GM12892 (cell line): Measurements from ENCODE around the gene MMP26. TPM values are rescaled to one million over a fixed set of nuclear protein-coding genes. Genes with fewer than 3 reads are reported as not detected.

ENCODE experiments used
- DNase-seq: peaks from one replicate; pipeline ENCODE4 v3.0.0; 2011; ENCODE audit not compliant: insufficient read length
- FAIRE-seq: peaks from 2 replicates; lab custom pipeline; 2011; peaks lifted over from hg19 to GRCh38; lab: Jason Lieb, UNC
- POLR2A ChIP-seq: IDR thresholded peaks from 2 replicates; pipeline ENCODE4 v1.6.1; 2011; ENCODE audit warnings: low read depth, low read length, control low read depth
- POLR2AphosphoS5 ChIP-seq: IDR thresholded peaks from 2 replicates; pipeline ENCODE4 v1.6.1; 2011; ENCODE audit warnings: low read depth, low read length, control low read depth
- TAF1 ChIP-seq: IDR thresholded peaks from 2 replicates; pipeline ENCODE4 v1.6.1; 2011; ENCODE audit warnings: low read depth, mild to moderate bottlenecking, control low read depth, low read length, borderline replicate concordance
- polyA plus RNA-seq: library from polyadenylated mRNA; unstranded; fragments of >200 nt; gene quantifications from one replicate; pipeline ENCODE4 v1.2.1, GENCODE V29; 2012; ENCODE audit warnings: missing spikeins, inconsistent platforms; ENCODE audit not compliant: missing spikeins

The MMP26 gene
- not detected for polyA plus RNA-seq

DNA sequence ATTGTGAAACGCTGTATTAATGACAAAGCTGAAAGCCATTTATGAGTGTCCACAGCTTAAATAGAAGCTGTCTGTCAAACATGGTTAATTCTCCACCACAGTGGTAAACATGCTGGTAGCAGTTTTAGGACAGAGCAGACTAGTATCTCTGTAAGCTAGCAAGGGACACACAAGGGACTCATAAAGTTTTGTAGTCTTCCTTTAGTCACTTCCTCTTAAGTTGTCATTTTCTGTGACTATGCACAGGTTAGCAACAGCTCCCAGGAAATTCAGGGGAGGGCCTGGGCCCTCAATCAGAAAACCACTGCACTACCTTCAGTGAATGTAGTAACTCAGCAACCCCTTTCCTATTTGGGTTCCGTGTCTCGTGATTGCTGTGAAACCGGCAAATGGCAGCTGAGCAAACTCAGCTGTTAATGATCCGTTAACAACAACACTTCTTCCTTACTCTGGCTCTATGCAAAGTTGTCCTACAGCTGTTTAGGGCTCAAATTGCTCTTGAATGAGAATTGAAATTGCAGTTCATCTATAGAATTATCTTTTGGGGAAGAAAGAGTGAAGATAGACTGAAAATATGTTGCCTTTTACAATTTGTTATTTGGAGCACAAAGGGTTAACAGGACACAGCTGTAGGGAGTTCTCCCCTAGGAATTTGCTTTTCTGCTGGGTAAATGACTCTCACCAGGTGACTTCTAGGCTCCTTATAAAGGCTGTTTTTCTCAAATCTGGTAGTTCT lies at the start of gene MMP26:
MMP26 (plus strand) TSS at position 731 of the 736 bp plus-strand sequence.
- FAIRE-seq (peak; percentile 85), DNase-seq (no peak)
- TF ChIP-seq TAF1, result no peak
- TF ChIP-seq POLR2A, result no peak
- TF ChIP-seq POLR2AphosphoS5, result no peak

DNA sequence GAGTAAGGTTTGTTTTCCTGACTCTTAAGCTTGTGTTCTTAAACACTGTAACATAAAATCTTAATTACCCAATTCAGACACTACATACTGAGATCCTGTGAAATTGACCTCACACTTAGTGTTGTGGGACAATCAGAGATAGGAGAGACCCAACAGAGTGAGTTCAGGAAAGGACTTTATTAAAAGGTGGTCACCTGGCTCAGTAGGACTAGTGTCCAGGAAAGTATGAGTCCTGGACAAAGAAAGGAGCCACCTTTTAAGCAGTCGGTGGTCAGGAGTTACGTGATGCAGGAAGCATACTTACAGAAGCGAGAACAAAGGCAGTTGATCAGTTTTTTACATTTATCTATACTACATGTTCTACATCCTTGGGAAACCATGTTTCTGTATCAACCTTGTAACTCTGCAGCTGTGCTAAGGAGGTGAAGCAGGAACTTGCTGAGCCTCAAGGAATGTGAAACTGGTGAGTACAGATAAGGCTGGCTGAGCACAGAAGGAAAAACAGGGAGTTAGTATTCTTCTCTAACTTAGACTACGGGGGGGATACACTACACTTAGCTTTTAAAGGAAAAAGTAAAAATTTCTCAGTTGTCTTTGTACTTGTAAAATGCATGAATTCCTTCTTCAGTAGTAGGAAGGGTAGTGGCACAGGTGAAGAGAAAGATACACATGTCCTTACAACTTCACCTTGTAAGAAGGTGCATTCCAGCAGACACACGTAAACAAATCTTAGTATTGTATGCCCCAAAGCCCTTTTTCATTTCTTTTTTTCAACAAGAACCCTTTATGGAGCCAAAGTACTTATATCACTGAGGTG lies 45.7 kb upstream of the MMP26 start:
- no peak for TF ChIP-seq TAF1
- TF ChIP-seq POLR2A, result no peak
- TF ChIP-seq POLR2AphosphoS5, result no peak

DNA sequence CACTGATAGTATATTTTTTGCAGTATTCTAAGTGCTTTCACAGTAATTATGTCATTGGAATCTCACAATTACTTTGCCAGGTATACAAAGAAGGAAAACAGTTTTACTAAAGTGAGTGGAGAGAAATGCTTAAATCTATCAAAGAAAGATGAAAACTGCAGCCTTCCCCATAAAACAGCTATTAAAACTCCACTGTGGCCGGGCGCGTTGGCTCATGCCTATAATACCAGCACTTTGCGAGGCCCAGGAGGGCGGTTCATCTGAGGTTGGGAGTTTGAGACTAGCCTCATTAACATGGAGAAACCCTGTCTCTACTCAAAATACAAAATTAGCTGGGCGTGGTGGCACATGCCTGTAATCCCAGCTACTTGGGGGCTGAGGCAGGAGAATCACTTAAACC lies 41.7 kb upstream of the MMP26 start:
- DNase-seq (no peak), FAIRE-seq (no peak)
- TF ChIP-seq TAF1 (no peak), POLR2AphosphoS5 (no peak), POLR2A (no peak)

More for the DNA sequence above, 45.7 kb upstream of the MMP26 start:
- DNase-seq, result no peak
- FAIRE-seq, result no peak

DNA sequence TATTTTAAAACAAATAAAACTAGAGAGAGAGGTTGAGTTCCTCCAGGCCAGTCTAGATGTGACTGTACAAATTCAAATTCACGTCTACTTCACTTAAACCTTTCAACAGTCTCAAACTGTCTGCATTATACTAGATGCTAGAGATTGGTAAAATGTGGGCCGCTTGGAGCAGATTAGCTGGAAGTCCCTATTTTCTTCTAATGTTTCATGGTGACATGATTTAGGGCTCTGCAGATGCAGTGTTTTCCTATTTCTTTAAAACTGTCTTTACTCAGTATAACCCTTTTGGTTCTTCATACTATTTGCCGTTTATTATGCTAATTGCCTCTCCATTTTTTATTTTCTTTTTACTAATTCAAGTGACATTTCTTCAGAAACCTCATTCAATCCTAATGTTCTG lies 40.4 kb upstream of the MMP26 start:
- no peak for FAIRE-seq
- TF ChIP-seq POLR2A, result no peak
- TF ChIP-seq POLR2AphosphoS5, result no peak
- no peak for TF ChIP-seq TAF1
- no peak for DNase-seq

DNA sequence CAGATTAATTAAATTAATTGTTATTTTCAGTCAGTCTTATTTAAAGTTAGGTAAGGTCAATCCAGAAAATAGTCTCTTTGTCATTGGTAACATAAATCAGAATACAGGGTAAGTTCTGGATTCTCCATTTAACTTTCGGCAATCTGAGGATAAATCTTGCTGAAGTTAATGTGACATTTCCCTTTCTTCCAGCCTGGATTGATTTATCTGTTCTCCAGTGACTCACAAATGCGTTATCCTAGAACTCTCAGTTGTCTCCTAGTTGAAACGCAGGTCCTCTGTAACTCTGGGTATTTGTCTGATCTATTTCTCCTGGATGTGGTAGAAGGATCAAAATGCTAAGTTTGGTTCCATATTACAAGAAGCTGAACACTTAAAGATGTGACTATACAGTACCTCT lies 39.8 kb upstream of the MMP26 start:
- FAIRE-seq, result no peak
- TF ChIP-seq POLR2AphosphoS5 (no peak), POLR2A (no peak), TAF1 (no peak)
- DNase-seq, result no peak

DNA sequence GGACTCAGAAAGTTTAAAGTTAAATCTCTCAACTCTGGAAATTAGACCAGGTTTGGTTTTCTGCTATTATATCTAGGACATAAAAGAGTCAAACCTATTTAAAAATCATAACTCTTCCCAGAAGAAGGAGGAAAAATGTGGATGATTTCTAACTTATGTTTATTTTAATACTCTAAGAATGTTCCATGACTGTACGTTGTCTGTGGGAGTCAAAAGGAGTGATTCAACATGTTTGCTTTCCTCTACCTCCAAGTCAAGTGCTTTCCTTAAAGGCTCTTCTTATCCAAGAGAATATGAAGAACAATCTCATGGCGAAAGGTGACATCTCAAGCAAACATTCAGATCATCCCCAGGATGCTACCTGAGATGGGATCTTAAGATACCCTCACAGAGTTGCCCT lies 39.2 kb upstream of the MMP26 start:
- DNase-seq (no peak), FAIRE-seq (no peak)
- no peak for TF ChIP-seq TAF1
- no peak for TF ChIP-seq POLR2A
- no peak for TF ChIP-seq POLR2AphosphoS5

DNA sequence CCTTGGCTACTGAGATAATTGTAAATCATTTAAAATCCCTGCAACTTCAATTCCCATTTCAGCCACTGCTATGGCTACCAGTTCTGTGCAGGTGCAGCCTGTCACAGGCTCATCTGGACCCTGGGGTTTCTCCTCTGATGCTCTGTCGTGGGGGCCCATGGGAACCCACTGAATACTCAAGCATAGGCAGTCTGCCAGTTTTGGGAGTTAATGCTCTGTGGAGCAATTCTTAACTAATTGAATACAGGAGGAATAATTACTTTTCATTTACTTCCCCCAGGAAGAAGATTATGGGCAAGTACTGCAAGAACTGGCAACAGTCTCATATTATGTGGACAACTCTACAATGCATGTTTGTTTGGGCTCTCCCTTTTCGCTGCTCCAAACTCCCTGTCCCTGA lies 32.8 kb upstream of the MMP26 start:
- no peak for DNase-seq
- TF ChIP-seq TAF1 (no peak), POLR2A (no peak), POLR2AphosphoS5 (no peak)
- FAIRE-seq, result no peak

DNA sequence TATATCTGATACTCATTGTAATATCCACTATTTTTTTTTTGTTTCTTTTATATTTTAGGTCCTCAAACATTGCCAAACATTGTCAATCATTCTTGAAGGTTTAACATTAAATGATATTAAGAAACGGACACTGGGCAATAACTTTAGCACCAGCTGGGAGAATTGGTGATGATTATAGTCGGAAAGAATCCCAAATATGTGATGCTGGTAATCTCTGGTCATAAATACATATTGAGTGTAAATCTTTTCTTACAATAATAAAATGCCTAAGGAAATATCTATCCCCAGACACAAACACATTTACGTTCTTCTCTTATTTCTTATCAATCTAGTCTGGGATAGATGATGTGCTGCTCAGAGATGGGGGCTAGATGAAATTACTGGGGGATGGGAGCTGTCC lies 32.1 kb upstream of the MMP26 start:
- no peak for FAIRE-seq
- TF ChIP-seq POLR2A (no peak), POLR2AphosphoS5 (no peak), TAF1 (no peak)
- no peak for DNase-seq

DNA sequence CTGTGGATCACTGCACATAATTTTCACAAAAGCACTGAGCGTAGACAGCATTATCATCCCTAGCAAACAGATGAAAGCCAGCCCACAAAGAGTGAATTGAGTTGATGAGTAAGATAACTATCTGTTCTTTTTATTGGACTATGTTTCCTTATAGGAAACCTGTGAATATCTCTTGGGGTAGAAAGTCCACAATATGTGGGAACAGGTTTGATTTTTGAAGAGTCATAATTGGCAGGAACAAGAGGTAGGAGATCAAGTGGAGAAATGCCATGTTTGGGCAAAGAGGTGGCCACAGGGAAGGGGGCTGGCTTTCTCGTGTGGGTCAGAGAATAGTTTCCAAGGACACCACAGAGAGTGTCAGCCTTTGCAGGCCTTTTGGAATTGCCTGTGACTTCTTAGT lies 30.8 kb upstream of the MMP26 start:
- FAIRE-seq (no peak), DNase-seq (no peak)
- no peak for TF ChIP-seq POLR2AphosphoS5
- TF ChIP-seq TAF1, result no peak
- TF ChIP-seq POLR2A, result no peak

DNA sequence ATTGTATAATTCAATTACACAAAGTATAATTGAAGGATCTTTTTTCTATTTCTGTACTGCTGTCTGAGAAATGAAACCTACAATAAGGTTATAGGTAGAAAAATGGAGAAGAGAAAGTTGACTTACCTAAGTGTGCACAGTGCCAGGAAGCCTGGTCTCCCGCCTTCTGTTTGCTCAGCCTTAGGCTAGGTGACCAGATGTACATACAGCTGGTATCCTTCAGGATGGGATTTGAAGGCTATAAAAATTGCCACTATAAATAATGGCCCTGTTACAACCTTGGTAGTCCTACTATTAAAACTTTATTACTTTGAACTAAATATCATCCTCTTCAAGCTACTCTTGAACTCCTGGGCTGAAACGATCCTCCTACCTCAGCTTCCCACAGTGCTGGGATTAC lies 26.6 kb upstream of the MMP26 start:
- no peak for FAIRE-seq
- TF ChIP-seq POLR2AphosphoS5 (no peak), TAF1 (no peak), POLR2A (no peak)
- DNase-seq, result no peak

DNA sequence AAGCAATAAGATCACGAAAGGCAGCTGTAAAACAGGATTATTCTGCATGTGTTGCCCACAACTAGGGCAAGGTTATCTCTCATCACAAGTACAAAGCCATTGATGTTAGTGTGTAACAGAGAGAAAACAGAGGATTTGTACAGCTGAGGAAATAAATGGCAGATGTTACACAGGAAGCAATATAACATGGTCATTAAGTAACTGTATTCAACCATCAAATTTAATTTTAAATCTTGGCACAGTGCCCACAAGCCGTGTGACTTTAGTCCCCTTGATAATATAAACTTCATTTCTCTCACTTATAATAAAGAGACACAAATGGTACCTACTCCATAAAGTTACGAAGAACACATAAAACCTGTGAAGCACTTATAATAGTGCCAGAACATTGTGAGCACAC lies 24.2 kb upstream of the MMP26 start:
- no peak for FAIRE-seq

More for the DNA sequence above, 24.2 kb upstream of the MMP26 start:
- TF ChIP-seq POLR2A (no peak), TAF1 (no peak), POLR2AphosphoS5 (no peak)
- DNase-seq, result no peak
